HL-60 (cell line): ENCODE measurements around the gene HSPH1.

Source experiments
- DNase-seq, 2 experiments: peaks; one replicate each; pipeline ENCODE4 v3.0.0-alpha.2; 2010 to 2020; ENCODE audit warnings: low read depth in 1 of 2, low spot score in 1 of 2
- H3K27ac ChIP-seq: fragments of 250-450 bp; sonication (Bioruptor Pico); replicated peaks from 2 replicates; pipeline ENCODE4 v1.5.1; 2020; ENCODE audit warnings: mild to moderate bottlenecking, moderate library complexity
- H3K27me3 ChIP-seq: fragments of 250-450 bp; sonication (Bioruptor Pico); 2 replicates; pipeline ENCODE4 v1.5.1; 2021; ENCODE audit warnings: mild to moderate bottlenecking, moderate library complexity; ENCODE audit not compliant: insufficient read depth, poor library complexity, severe bottlenecking
- H3K4me3 ChIP-seq: replicated peaks from 2 replicates; pipeline ENCODE4 v1.5.1; 2011; ENCODE audit warnings: mild to moderate bottlenecking, control low read depth, low read length; ENCODE audit not compliant: insufficient read depth
- GABPA ChIP-seq: IDR thresholded peaks from 2 replicates; pipeline ENCODE4 v1.6.1; 2012; ENCODE audit warnings: low read depth
- POLR2AphosphoS5 ChIP-seq: IDR thresholded peaks from 2 replicates; pipeline ENCODE4 v1.6.1; 2012; ENCODE audit warnings: low read depth
- SPI1 ChIP-seq: IDR thresholded peaks from 2 replicates; pipeline ENCODE4 v1.6.1; 2012; ENCODE audit warnings: low read depth, mild to moderate bottlenecking, borderline replicate concordance
- TF ChIP-seq, protein P1 (sequence below): IDR thresholded peaks from 2 replicates; pipeline ENCODE4 v1.6.1; 2012; ENCODE audit warnings: low read depth; ENCODE audit not compliant: insufficient replicate concordance
- TF ChIP-seq, protein P2 (sequence below): IDR thresholded peaks from one replicate; pipeline ENCODE4 v1.5.1; 2011; ENCODE audit warnings: low read length, control low read depth, inconsistent platforms; ENCODE audit not compliant: insufficient read depth

HSPH1 gene

DNA sequence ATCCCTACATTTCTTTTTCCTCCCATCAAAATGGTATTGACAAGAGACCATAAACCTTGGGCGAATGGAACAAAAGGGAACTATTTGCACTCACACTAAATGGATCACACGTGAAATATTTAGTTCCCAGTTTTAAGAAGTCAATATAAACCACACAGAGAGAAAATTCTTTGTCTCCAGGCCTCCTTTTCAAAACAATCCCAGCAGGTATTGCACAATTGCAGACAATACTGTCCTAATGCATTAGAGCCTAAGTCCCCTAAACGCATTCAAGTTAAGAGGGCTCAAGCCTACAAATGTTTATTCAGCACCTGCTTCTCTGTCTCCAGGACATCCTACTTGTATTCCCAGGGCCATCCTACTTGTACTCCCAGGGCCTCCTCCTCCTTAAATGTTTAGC lies 36.8 kb upstream of the HSPH1 start:
- Histone ChIP-seq H3K4me3 (no peak overlapping the region), H3K27me3 (no peaks in the 10 kb centered on the region), H3K27ac (no peak overlapping the region)
- no peak for TF ChIP-seq SPI1
- TF ChIP-seq, protein P1, sequence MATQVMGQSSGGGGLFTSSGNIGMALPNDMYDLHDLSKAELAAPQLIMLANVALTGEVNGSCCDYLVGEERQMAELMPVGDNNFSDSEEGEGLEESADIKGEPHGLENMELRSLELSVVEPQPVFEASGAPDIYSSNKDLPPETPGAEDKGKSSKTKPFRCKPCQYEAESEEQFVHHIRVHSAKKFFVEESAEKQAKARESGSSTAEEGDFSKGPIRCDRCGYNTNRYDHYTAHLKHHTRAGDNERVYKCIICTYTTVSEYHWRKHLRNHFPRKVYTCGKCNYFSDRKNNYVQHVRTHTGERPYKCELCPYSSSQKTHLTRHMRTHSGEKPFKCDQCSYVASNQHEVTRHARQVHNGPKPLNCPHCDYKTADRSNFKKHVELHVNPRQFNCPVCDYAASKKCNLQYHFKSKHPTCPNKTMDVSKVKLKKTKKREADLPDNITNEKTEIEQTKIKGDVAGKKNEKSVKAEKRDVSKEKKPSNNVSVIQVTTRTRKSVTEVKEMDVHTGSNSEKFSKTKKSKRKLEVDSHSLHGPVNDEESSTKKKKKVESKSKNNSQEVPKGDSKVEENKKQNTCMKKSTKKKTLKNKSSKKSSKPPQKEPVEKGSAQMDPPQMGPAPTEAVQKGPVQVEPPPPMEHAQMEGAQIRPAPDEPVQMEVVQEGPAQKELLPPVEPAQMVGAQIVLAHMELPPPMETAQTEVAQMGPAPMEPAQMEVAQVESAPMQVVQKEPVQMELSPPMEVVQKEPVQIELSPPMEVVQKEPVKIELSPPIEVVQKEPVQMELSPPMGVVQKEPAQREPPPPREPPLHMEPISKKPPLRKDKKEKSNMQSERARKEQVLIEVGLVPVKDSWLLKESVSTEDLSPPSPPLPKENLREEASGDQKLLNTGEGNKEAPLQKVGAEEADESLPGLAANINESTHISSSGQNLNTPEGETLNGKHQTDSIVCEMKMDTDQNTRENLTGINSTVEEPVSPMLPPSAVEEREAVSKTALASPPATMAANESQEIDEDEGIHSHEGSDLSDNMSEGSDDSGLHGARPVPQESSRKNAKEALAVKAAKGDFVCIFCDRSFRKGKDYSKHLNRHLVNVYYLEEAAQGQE: no peak
- TF ChIP-seq POLR2AphosphoS5: no peak
- TF ChIP-seq GABPA: no peak
- TF ChIP-seq, protein P2, sequence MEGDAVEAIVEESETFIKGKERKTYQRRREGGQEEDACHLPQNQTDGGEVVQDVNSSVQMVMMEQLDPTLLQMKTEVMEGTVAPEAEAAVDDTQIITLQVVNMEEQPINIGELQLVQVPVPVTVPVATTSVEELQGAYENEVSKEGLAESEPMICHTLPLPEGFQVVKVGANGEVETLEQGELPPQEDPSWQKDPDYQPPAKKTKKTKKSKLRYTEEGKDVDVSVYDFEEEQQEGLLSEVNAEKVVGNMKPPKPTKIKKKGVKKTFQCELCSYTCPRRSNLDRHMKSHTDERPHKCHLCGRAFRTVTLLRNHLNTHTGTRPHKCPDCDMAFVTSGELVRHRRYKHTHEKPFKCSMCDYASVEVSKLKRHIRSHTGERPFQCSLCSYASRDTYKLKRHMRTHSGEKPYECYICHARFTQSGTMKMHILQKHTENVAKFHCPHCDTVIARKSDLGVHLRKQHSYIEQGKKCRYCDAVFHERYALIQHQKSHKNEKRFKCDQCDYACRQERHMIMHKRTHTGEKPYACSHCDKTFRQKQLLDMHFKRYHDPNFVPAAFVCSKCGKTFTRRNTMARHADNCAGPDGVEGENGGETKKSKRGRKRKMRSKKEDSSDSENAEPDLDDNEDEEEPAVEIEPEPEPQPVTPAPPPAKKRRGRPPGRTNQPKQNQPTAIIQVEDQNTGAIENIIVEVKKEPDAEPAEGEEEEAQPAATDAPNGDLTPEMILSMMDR: no peak
- DNase-seq: no peak

DNA sequence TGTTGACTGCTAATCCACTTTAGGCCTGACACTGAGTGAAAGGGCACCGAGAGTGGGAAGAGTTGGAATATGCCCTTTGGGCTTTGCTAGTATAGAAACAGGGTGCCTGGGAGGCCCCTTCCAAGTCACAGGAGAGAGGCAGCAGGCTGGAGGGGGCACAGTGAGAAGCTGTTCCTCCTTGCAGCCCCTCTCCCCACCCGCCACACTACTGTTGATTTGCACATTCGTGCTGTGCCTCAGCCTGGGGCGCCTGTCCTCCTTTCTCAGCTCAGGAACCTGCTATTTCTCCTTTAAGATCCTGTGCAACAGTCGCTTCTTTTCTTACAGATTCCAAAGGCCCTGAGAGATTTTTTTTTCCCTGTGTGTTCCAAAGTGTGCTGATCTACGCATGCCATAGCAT lies 35.3 kb upstream of the HSPH1 start:
- H3K27me3 ChIP-seq: no peaks in the 10 kb centered on the region
- no peak for DNase-seq
- H3K27ac ChIP-seq: no peak overlapping the region
- TF ChIP-seq GABPA (no peak), POLR2AphosphoS5 (no peak), SPI1 (no peak)
- TF ChIP-seq, protein P2: no peak
- TF ChIP-seq, protein P1: no peak
- H3K4me3 ChIP-seq: no peak overlapping the region

DNA sequence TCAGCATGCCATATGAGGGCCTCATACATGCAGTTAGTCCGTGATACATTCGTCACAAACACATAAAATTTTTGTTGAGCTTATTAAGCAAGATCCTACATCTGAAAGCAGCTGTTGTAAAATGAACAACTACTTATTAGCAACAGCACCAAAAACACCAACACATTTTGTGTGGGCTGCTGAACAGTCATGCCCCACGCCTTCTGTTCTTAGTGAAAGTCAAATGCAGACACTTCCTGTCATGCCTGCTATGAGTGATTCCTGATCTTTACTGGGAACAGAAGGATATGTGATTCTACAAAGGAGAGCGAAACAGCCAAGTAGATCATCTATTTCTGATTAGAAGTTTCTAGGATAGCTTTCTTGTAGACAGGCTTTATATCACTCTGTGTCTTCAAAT lies 33.9 kb upstream of the HSPH1 start:
- Histone ChIP-seq H3K27me3 (no peaks in the 10 kb centered on the region), H3K4me3 (no peak overlapping the region), H3K27ac (no peak overlapping the region)
- TF ChIP-seq SPI1: no peak
- TF ChIP-seq, protein P2: no peak
- TF ChIP-seq, protein P1: no peak
- no peak for TF ChIP-seq GABPA
- TF ChIP-seq POLR2AphosphoS5: no peak
- DNase-seq: no peak
